OCI-LY1 (cell line): ENCODE results near the gene PARL.

Source experiments
- H2AFZ ChIP-seq: fragments of 200-600 bp; sonication (generic), shearing (Covaris generic); 2 replicates; pipeline ENCODE4 v1.6.0; 2014; ENCODE audit warnings: antibody characterized with exemption, mild to moderate bottlenecking, low read length
- H3F3A ChIP-seq: fragments of 200-600 bp; sonication (generic), shearing (Covaris generic); 2 replicates; pipeline ENCODE4 v1.6.0; 2014; ENCODE audit warnings: mild to moderate bottlenecking, antibody characterized with exemption, low read length, moderate library complexity; ENCODE audit not compliant: insufficient read depth
- H3K27ac ChIP-seq: fragments of 200-600 bp; sonication (generic); 2 replicates; pipeline ENCODE4 v1.5.1; 2014; ENCODE audit warnings: low read length, mixed run types, mild to moderate bottlenecking, low read depth; ENCODE audit not compliant: poor library complexity, severe bottlenecking
- H3K27me3 ChIP-seq: fragments of 200-600 bp; sonication (generic); 2 replicates; pipeline ENCODE4 v1.6.0; 2014; ENCODE audit warnings: antibody characterized with exemption, mild to moderate bottlenecking, low read length, moderate library complexity; ENCODE audit not compliant: insufficient read depth
- H3K36me3 ChIP-seq: fragments of 200-600 bp; sonication (generic); 2 replicates; pipeline ENCODE4 v1.6.1; 2014; ENCODE audit warnings: mild to moderate bottlenecking, antibody characterized with exemption, low read length, moderate library complexity, mixed read lengths; ENCODE audit not compliant: insufficient read depth
- H3K4me1 ChIP-seq: fragments of 200-600 bp; sonication (generic); 2 replicates; pipeline ENCODE4 v1.5.1; 2014; ENCODE audit warnings: mild to moderate bottlenecking, low read length, moderate library complexity; ENCODE audit not compliant: insufficient read depth, severe bottlenecking
- H3K4me2 ChIP-seq: fragments of 200-600 bp; sonication (generic), shearing (Covaris generic); 2 replicates; pipeline ENCODE4 v1.6.1; 2014; ENCODE audit warnings: low read length
- H3K4me3 ChIP-seq: fragments of 200-600 bp; sonication (generic); 2 replicates; pipeline ENCODE4 v1.5.1; 2014; ENCODE audit warnings: low read length, low read depth, mild to moderate bottlenecking, mixed read lengths; ENCODE audit not compliant: poor library complexity, severe bottlenecking
- H3K79me2 ChIP-seq: fragments of 200-600 bp; shearing (Covaris generic); 2 replicates; pipeline ENCODE4 v1.6.1; 2016; ENCODE audit warnings: mixed run types, low read length, mixed read lengths; ENCODE audit not compliant: insufficient read depth
- H3K9ac ChIP-seq: fragments of 200-600 bp; sonication (generic), shearing (Covaris generic); 2 replicates; pipeline ENCODE4 v1.6.1; 2014; ENCODE audit warnings: mild to moderate bottlenecking, low read length, mixed read lengths
- H3K9me2 ChIP-seq: fragments of 200-600 bp; sonication (generic), shearing (Covaris generic); 2 replicates; pipeline ENCODE4 v1.6.1; 2014; ENCODE audit warnings: low read depth, mild to moderate bottlenecking, low read length, mixed read lengths
- H3K9me3 ChIP-seq: fragments of 200-600 bp; shearing (Covaris generic); 2 replicates; pipeline ENCODE4 v1.6.1; 2014; ENCODE audit warnings: low read length, mixed read lengths
- H4K20me1 ChIP-seq: fragments of 200-600 bp; sonication (generic), shearing (Covaris generic); 2 replicates; pipeline ENCODE4 v1.6.0; 2016; ENCODE audit warnings: mild to moderate bottlenecking, low read length; ENCODE audit not compliant: insufficient read depth
- EZH2 ChIP-seq: fragments of 200-600 bp; sonication (generic), shearing (Covaris generic); IDR thresholded peaks from 2 replicates; pipeline ENCODE4 v1.8.0; 2017; ENCODE audit warnings: borderline replicate concordance, mixed run types, mild to moderate bottlenecking, antibody characterized with exemption, low read length, moderate library complexity, mixed read lengths
- TF ChIP-seq, protein P1 (sequence below): fragments of 200-600 bp; sonication (generic), shearing (Covaris generic); IDR thresholded peaks from 2 replicates; pipeline ENCODE4 v1.5.1; 2017; ENCODE audit warnings: mild to moderate bottlenecking, antibody characterized with exemption, low read length, moderate library complexity, mixed read lengths

The PARL gene

DNA sequence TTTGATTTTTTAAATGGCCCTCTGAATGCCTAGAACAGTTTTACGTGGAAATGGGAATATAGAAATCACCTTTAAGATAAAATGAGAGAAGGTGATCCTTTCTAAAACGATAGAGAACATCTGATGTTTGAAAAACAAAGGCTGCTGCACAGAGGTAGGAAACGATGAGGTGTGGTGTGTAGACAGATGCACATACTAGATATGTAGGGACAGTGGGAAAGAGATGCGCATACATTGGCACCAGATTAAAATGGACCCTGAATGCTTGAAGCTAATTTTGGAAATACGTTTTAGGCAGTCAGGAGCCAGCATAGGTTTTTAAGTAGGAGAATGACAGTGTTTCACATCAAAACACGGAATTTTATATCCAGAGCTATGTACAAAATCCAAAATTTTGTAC, 88.3 kb downstream of the PARL start:
- no peak overlapping the region for H3K9ac ChIP-seq
- no peaks in the 10 kb centered on the region for H3K79me2 ChIP-seq
- 0 out of 2 replicates have a peak, but pooled peaks cover 2% of the 10 kb centered on the region for H3F3A ChIP-seq
- H3K4me1 ChIP-seq: no peaks in the 10 kb centered on the region
- no peaks in the 10 kb centered on the region for H3K9me3 ChIP-seq
- no peak overlapping the region for H3K4me2 ChIP-seq
- TF ChIP-seq EZH2: no peak
- TF ChIP-seq, protein P1, sequence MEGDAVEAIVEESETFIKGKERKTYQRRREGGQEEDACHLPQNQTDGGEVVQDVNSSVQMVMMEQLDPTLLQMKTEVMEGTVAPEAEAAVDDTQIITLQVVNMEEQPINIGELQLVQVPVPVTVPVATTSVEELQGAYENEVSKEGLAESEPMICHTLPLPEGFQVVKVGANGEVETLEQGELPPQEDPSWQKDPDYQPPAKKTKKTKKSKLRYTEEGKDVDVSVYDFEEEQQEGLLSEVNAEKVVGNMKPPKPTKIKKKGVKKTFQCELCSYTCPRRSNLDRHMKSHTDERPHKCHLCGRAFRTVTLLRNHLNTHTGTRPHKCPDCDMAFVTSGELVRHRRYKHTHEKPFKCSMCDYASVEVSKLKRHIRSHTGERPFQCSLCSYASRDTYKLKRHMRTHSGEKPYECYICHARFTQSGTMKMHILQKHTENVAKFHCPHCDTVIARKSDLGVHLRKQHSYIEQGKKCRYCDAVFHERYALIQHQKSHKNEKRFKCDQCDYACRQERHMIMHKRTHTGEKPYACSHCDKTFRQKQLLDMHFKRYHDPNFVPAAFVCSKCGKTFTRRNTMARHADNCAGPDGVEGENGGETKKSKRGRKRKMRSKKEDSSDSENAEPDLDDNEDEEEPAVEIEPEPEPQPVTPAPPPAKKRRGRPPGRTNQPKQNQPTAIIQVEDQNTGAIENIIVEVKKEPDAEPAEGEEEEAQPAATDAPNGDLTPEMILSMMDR: no peak
- H3K36me3 ChIP-seq: peaks cover 98% of the 10 kb centered on the region
- H2AFZ ChIP-seq: no peak overlapping the region
- H3K27ac ChIP-seq: no peak overlapping the region
- H3K9me2 ChIP-seq: no peaks in the 10 kb centered on the region
- H4K20me1 ChIP-seq: no peaks in the 10 kb centered on the region
- no peak overlapping the region for H3K4me3 ChIP-seq
- no peaks in the 10 kb centered on the region for H3K27me3 ChIP-seq

DNA sequence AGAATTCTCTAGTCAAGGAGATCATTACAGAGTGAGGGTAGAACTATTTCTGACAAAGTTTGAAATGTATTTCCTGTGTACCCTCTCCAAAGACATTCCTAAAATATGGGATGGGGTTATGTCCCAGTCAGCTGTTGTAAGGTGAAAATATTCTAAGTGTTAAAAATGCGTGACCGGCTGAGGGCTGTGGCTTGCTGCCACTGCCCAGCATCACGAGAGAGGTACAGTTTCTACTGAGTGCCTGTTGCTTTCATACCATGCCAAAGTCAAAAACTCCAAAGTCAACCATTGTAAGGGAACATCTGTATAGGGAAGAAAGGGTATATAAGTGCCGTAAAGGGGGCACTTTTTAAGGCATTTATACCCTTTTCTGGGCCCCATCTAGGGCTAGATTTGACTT, 90.2 kb downstream of the PARL start:
- no peaks in the 10 kb centered on the region for H3K4me1 ChIP-seq
- no peak overlapping the region for H3K4me2 ChIP-seq
- H3K9me3 ChIP-seq: no peaks in the 10 kb centered on the region
- 0 out of 2 replicates have a peak, but pooled peaks cover 3% of the 10 kb centered on the region for H4K20me1 ChIP-seq
- no peak overlapping the region for H3K27ac ChIP-seq
- TF ChIP-seq, protein P1: no peak
- TF ChIP-seq EZH2: no peak
- H3K9ac ChIP-seq: no peak overlapping the region
- H3F3A ChIP-seq: no peaks in the 10 kb centered on the region
- no peaks in the 10 kb centered on the region for H3K9me2 ChIP-seq
- no peaks in the 10 kb centered on the region for H3K79me2 ChIP-seq
- H2AFZ ChIP-seq: no peak overlapping the region
- H3K27me3 ChIP-seq: no peaks in the 10 kb centered on the region
- no peak overlapping the region for H3K4me3 ChIP-seq
- H3K36me3 ChIP-seq: peaks cover 98% of the 10 kb centered on the region

DNA sequence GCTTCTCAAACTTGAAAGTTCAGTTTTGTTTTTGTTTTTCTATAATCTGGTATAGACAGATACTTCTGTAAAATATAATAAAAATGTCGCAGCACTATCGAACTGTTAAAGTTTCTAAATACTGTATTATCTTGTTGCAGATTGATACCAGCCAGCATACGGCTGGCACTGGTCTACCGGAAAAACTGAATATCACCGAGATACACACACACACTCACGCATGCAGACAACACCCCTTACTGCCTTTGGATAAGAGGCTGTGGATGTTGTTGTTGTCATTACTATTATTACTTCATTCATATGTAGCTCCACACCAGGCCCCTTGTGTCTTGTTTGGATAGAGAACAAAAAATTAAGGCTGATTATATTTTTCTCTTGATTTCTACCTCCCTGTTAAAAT, 91.7 kb downstream of the PARL start:
- H3K4me3 ChIP-seq: no peak overlapping the region
- H3K27ac ChIP-seq: no peak overlapping the region
- no peaks in the 10 kb centered on the region for H3K9me2 ChIP-seq
- H3K4me2 ChIP-seq: no peak overlapping the region
- no peak overlapping the region for H3K9ac ChIP-seq
- H3K27me3 ChIP-seq: no peaks in the 10 kb centered on the region
- 0 out of 2 replicates have a peak, but pooled peaks cover 3% of the 10 kb centered on the region for H4K20me1 ChIP-seq
- H3K79me2 ChIP-seq: no peaks in the 10 kb centered on the region
- TF ChIP-seq, protein P1: no peak
- TF ChIP-seq EZH2: no peak
- no peaks in the 10 kb centered on the region for H3K9me3 ChIP-seq
- H3K4me1 ChIP-seq: no peaks in the 10 kb centered on the region
- H2AFZ ChIP-seq: no peak overlapping the region
- H3F3A ChIP-seq: no peaks in the 10 kb centered on the region
- H3K36me3 ChIP-seq: peaks cover 96% of the 10 kb centered on the region
